HUES48 (cell line): ENCODE measurements around the gene IFI27L1.

Source experiments
- H3K27ac ChIP-seq: one replicate; pipeline ENCODE4 v1.7.0; 2013; ENCODE audit warnings: low read depth, low read length, inconsistent platforms
- H3K27me3 ChIP-seq: 2 replicates; pipeline ENCODE4 v1.6.1; 2013; ENCODE audit warnings: mild to moderate bottlenecking, low read length; ENCODE audit not compliant: control insufficient read depth, insufficient read depth
- H3K36me3 ChIP-seq: 2 replicates; pipeline ENCODE4 v1.6.1; 2013; ENCODE audit warnings: low read length; ENCODE audit not compliant: control insufficient read depth, insufficient read depth
- H3K4me1 ChIP-seq: 2 replicates; pipeline ENCODE4 v1.6.1; 2013; ENCODE audit warnings: mild to moderate bottlenecking, low read length; ENCODE audit not compliant: control insufficient read depth, insufficient read depth
- H3K4me3 ChIP-seq: 2 replicates; pipeline ENCODE4 v1.5.1; 2013; ENCODE audit warnings: mild to moderate bottlenecking, low read depth, low read length
- H3K9ac ChIP-seq: 2 replicates; pipeline ENCODE4 v1.6.1; 2013; ENCODE audit warnings: mild to moderate bottlenecking, low read depth, low read length, moderate library complexity
- H3K9me3 ChIP-seq: 2 replicates; pipeline ENCODE4 v1.6.1; 2013; ENCODE audit warnings: low read length; ENCODE audit not compliant: control insufficient read depth, insufficient read depth

The IFI27L1 gene

GRCh38 chr14:94136575-94137331 is 55.6 kb downstream of the IFI27L1 start:
- H3K9me3 ChIP-seq = no peaks in the 10 kb centered on the region
- no peak overlapping the region for H3K27ac ChIP-seq
- peaks cover 12% of the 10 kb centered on the region; the same call in 1 of the 2 replicates for H3K4me1 ChIP-seq
- no peak overlapping the region for H3K4me3 ChIP-seq
- no peak overlapping the region for H3K9ac ChIP-seq
- H3K36me3 ChIP-seq = no peaks in the 10 kb centered on the region
- H3K27me3 ChIP-seq = no peaks in the 10 kb centered on the region

GRCh38 chr14:94138251-94138650 is 57.1 kb downstream of the IFI27L1 start:
- peaks cover 12% of the 10 kb centered on the region; the same call in 1 of the 2 replicates for H3K4me1 ChIP-seq
- no peaks in the 10 kb centered on the region for H3K9me3 ChIP-seq
- H3K36me3 ChIP-seq = no peaks in the 10 kb centered on the region
- H3K4me3 ChIP-seq = no peak overlapping the region
- H3K9ac ChIP-seq = no peak overlapping the region
- no peak overlapping the region for H3K27ac ChIP-seq
- H3K27me3 ChIP-seq = no peaks in the 10 kb centered on the region

- H3K27me3 ChIP-seq = no peaks in the 10 kb centered on the region
- no peak overlapping the region for H3K27ac ChIP-seq
- no peaks in the 10 kb centered on the region for H3K9me3 ChIP-seq
- H3K4me3 ChIP-seq = no peak overlapping the region
- H3K9ac ChIP-seq = no peak overlapping the region
- H3K4me1 ChIP-seq = peaks cover 12% of the 10 kb centered on the region; the same call in 1 of the 2 replicates
- no peaks in the 10 kb centered on the region for H3K36me3 ChIP-seq
These were observed 57.9 kb downstream of the IFI27L1 start for GRCh38 chr14:94139006-94139405.

GRCh38 chr14:94139421-94139820 is 58.3 kb downstream of the IFI27L1 start:
- no peak overlapping the region for H3K27ac ChIP-seq

GRCh38 chr14:94142247-94142646 is 61.1 kb downstream of the IFI27L1 start:
- no peaks in the 10 kb centered on the region for H3K9me3 ChIP-seq
- peaks cover 16% of the 10 kb centered on the region; the same call in 1 of the 2 replicates for H3K4me1 ChIP-seq
- no peak overlapping the region for H3K27ac ChIP-seq
- H3K27me3 ChIP-seq = no peaks in the 10 kb centered on the region
- no peak overlapping the region for H3K9ac ChIP-seq
- no peak overlapping the region for H3K4me3 ChIP-seq
- no peaks in the 10 kb centered on the region for H3K36me3 ChIP-seq

More at GRCh38 chr14:94139421-94139820, 58.3 kb downstream of the IFI27L1 start:
- no peaks in the 10 kb centered on the region for H3K9me3 ChIP-seq
- no peak overlapping the region for H3K4me3 ChIP-seq
- no peaks in the 10 kb centered on the region for H3K27me3 ChIP-seq
- H3K36me3 ChIP-seq = no peaks in the 10 kb centered on the region
- H3K9ac ChIP-seq = no peak overlapping the region
- H3K4me1 ChIP-seq = peaks cover 12% of the 10 kb centered on the region; the same call in 1 of the 2 replicates

GRCh38 chr14:94142836-94143235 is 61.7 kb downstream of the IFI27L1 start:
- no peaks in the 10 kb centered on the region for H3K27me3 ChIP-seq

GRCh38 chr14:94143239-94143638 is 62.1 kb downstream of the IFI27L1 start:
- no peak overlapping the region for H3K27ac ChIP-seq
- H3K9me3 ChIP-seq = no peaks in the 10 kb centered on the region
- no peak overlapping the region for H3K9ac ChIP-seq
- H3K4me3 ChIP-seq = no peak overlapping the region
- no peaks in the 10 kb centered on the region for H3K36me3 ChIP-seq
- H3K4me1 ChIP-seq = peaks cover 16% of the 10 kb centered on the region; the same call in 1 of the 2 replicates
- H3K27me3 ChIP-seq = no peaks in the 10 kb centered on the region

More at GRCh38 chr14:94142836-94143235, 61.7 kb downstream of the IFI27L1 start:
- no peak overlapping the region for H3K4me3 ChIP-seq
- no peak overlapping the region for H3K27ac ChIP-seq
- H3K9ac ChIP-seq = no peak overlapping the region
- peaks cover 16% of the 10 kb centered on the region; the same call in 1 of the 2 replicates for H3K4me1 ChIP-seq
- H3K36me3 ChIP-seq = no peaks in the 10 kb centered on the region
- no peaks in the 10 kb centered on the region for H3K9me3 ChIP-seq

GRCh38 chr14:94143711-94144110 is 62.6 kb downstream of the IFI27L1 start:
- Histone ChIP-seq H3K9me3 (no peaks in the 10 kb centered on the region), H3K4me1 (peaks cover 14% of the 10 kb centered on the region; the same call in 1 of the 2 replicates), H3K9ac (no peak overlapping the region), H3K4me3 (no peak overlapping the region), H3K27me3 (no peaks in the 10 kb centered on the region), H3K27ac (no peak overlapping the region), H3K36me3 (no peaks in the 10 kb centered on the region)

- H3K4me3 ChIP-seq = no peak overlapping the region
- H3K9ac ChIP-seq = no peak overlapping the region
- H3K27ac ChIP-seq = peak overlapping the region; percentile 77
- peaks cover 4% of the 10 kb centered on the region; the same call in 1 of the 2 replicates for H3K4me1 ChIP-seq
- no peaks in the 10 kb centered on the region for H3K36me3 ChIP-seq
- H3K9me3 ChIP-seq = no peaks in the 10 kb centered on the region
- no peaks in the 10 kb centered on the region for H3K27me3 ChIP-seq
These were observed 63.7 kb downstream of the IFI27L1 start for GRCh38 chr14:94144765-94145164.

GRCh38 chr14:94145902-94146527 is 64.9 kb downstream of the IFI27L1 start:
- Histone ChIP-seq H3K4me1 (peaks cover 4% of the 10 kb centered on the region; the same call in 1 of the 2 replicates), H3K27ac (no peak overlapping the region), H3K9ac (no peak overlapping the region), H3K36me3 (no peaks in the 10 kb centered on the region), H3K9me3 (no peaks in the 10 kb centered on the region), H3K27me3 (no peaks in the 10 kb centered on the region), H3K4me3 (no peak overlapping the region)
